WTC11 (cell line): Measurements from ENCODE around the gene CRTC2. TPM values are rescaled to one million over a fixed set of nuclear protein-coding genes. Genes with fewer than 3 reads are reported as not detected.

Experiments used
- ATAC-seq: fragments of 200-7000 bp; cut with Tn5 transposase; 2 replicates; pipeline ENCODE4 v1.10.0; 2021; ENCODE audit warnings: mild to moderate bottlenecking, moderate library complexity
- CTCF ChIA-PET: fragments of 300-600 bp; sonication (Branson Sonifier 250); formaldehyde crosslinking; loops from one replicate; lab custom pipeline; 2021; ENCODE audit warnings: antibody characterized with exemption; lab: Charles Lee
- POLR2A ChIA-PET: fragments of 350-600 bp; sonication (Branson Sonifier 250); formaldehyde crosslinking; loops from one replicate; lab custom pipeline; 2021; ENCODE audit warnings: antibody characterized with exemption; lab: Charles Lee
- DNase-seq: peaks from one replicate; pipeline ENCODE4 v3.0.0; 2021; ENCODE audit warnings: low spot score
- H3K27ac Mint-ChIP-seq: 2 replicates; pipeline ENCODE4 v1.8.0; 2021; ENCODE audit warnings: mixed read lengths
- H3K27me3 Mint-ChIP-seq: 2 replicates; pipeline ENCODE4 v1.8.0; 2021; ENCODE audit warnings: low read depth, mild to moderate bottlenecking, moderate library complexity, mixed read lengths
- H3K36me3 Mint-ChIP-seq: 2 replicates; pipeline ENCODE4 v1.8.0; 2021; ENCODE audit warnings: mixed read lengths
- H3K4me1 Mint-ChIP-seq: 2 replicates; pipeline ENCODE4 v1.8.0; 2022; ENCODE audit warnings: mixed read lengths
- H3K4me3 Mint-ChIP-seq: 2 replicates; pipeline ENCODE4 v1.8.0; 2021; ENCODE audit warnings: mild to moderate bottlenecking, moderate library complexity, mixed read lengths
- H3K9me3 Mint-ChIP-seq: 2 replicates; pipeline ENCODE4 v1.8.0; 2021; ENCODE audit warnings: mixed read lengths
- ATF1 ChIP-seq: sonication (generic); formaldehyde crosslinking; IDR thresholded peaks from 2 replicates; pipeline ENCODE4 v1.8.1; 2023; ENCODE audit warnings: mild to moderate bottlenecking, moderate library complexity, missing genetic modification reagents
- CBFB ChIP-seq: sonication (generic); formaldehyde crosslinking; IDR thresholded peaks from 2 replicates; pipeline ENCODE4 v1.8.1; 2022; ENCODE audit warnings: mild to moderate bottlenecking, low read depth, missing genetic modification reagents
- CDX4 ChIP-seq: fragments of 250-450 bp; sonication (Bioruptor Pico); IDR thresholded peaks from 2 replicates; pipeline ENCODE4 v1.9.0; 2021; ENCODE audit warnings: moderate library complexity, mild to moderate bottlenecking, inconsistent platforms, borderline replicate concordance
- CTCF ChIP-seq: fragments of 200-600 bp; IDR thresholded peaks from 2 replicates; pipeline ENCODE4 v1.8.0; 2022; ENCODE audit warnings: antibody characterized with exemption
- ERG ChIP-seq: fragments of 250-450 bp; sonication (Bioruptor Pico); IDR thresholded peaks from 2 replicates; pipeline ENCODE4 v1.8.0; 2021; ENCODE audit warnings: mild to moderate bottlenecking
- ESRRA ChIP-seq: sonication (generic); formaldehyde crosslinking; IDR thresholded peaks from 2 replicates; pipeline ENCODE4 v1.8.1; 2022; ENCODE audit warnings: mild to moderate bottlenecking, missing genetic modification reagents, borderline replicate concordance
- GABPB1 ChIP-seq: sonication (generic); formaldehyde crosslinking; IDR thresholded peaks from 2 replicates; pipeline ENCODE4 v1.8.1; 2023; ENCODE audit warnings: mild to moderate bottlenecking, missing genetic modification reagents
- JAZF1 ChIP-seq: fragments of 250-450 bp; sonication (Bioruptor Pico); IDR thresholded peaks from 2 replicates; pipeline ENCODE4 v1.9.0; 2021; ENCODE audit warnings: moderate library complexity, mild to moderate bottlenecking, inconsistent platforms
- MYBL2 ChIP-seq: sonication (generic); formaldehyde crosslinking; IDR thresholded peaks from 2 replicates; pipeline ENCODE4 v1.8.1; 2023; ENCODE audit warnings: mild to moderate bottlenecking, moderate library complexity, missing genetic modification reagents
- NFATC4 ChIP-seq: fragments of 250-450 bp; sonication (Bioruptor Pico); IDR thresholded peaks from 2 replicates; pipeline ENCODE4 v1.9.0; 2021; ENCODE audit warnings: mild to moderate bottlenecking
- NFE2L1 ChIP-seq: sonication (generic); formaldehyde crosslinking; IDR thresholded peaks from 2 replicates; pipeline ENCODE4 v1.8.1; 2023; ENCODE audit warnings: missing genetic modification reagents
- NR1H2 ChIP-seq: sonication (generic); formaldehyde crosslinking; IDR thresholded peaks from 2 replicates; pipeline ENCODE4 v1.9.0; 2021; ENCODE audit warnings: mild to moderate bottlenecking, moderate library complexity, missing genetic modification reagents
- PRRX2 ChIP-seq: fragments of 250-450 bp; sonication (Bioruptor Pico); IDR thresholded peaks from 2 replicates; pipeline ENCODE4 v1.8.0; 2021; ENCODE audit warnings: mild to moderate bottlenecking
- SP1 ChIP-seq: sonication (generic); formaldehyde crosslinking; conservative IDR thresholded peaks from 2 replicates; pipeline ENCODE4 v1.8.1; 2022; ENCODE audit warnings: missing genetic modification reagents
- TP53 ChIP-seq: sonication (generic); formaldehyde crosslinking; IDR thresholded peaks from 2 replicates; pipeline ENCODE4 v1.8.1; 2023; ENCODE audit warnings: mild to moderate bottlenecking, missing genetic modification reagents
- ZBTB21 ChIP-seq: sonication (generic); formaldehyde crosslinking; IDR thresholded peaks from 2 replicates; pipeline ENCODE4 v1.8.1; 2023; ENCODE audit warnings: mild to moderate bottlenecking, missing genetic modification reagents, borderline replicate concordance
- ZBTB43 ChIP-seq: sonication (generic); formaldehyde crosslinking; IDR thresholded peaks from 2 replicates; pipeline ENCODE4 v1.8.1; 2023; ENCODE audit warnings: mild to moderate bottlenecking, missing genetic modification reagents
- ZNF121 ChIP-seq: sonication (generic); formaldehyde crosslinking; IDR thresholded peaks from 2 replicates; pipeline ENCODE4 v1.8.0; 2023; ENCODE audit warnings: missing genetic modification reagents
- ZNF317 ChIP-seq: sonication (generic); formaldehyde crosslinking; IDR thresholded peaks from 2 replicates; pipeline ENCODE4 v1.8.1; 2023; ENCODE audit warnings: low read depth, mild to moderate bottlenecking, moderate library complexity, missing genetic modification reagents, borderline replicate concordance
- ZNF416 ChIP-seq: fragments of 250-450 bp; sonication (Bioruptor Pico); IDR thresholded peaks from 2 replicates; pipeline ENCODE4 v1.9.0; 2021; ENCODE audit warnings: mild to moderate bottlenecking, inconsistent platforms
- total RNA-seq: library from RNA; stranded (reverse); gene quantifications from 3 replicates; pipeline ENCODE4 v1.2.3, GENCODE V29; 2021
- TF ChIP-seq, protein P1 (sequence below): sonication (generic); formaldehyde crosslinking; conservative IDR thresholded peaks from 2 replicates; pipeline ENCODE4 v1.8.1; 2023; ENCODE audit warnings: mild to moderate bottlenecking, low read depth, missing genetic modification reagents, moderate library complexity
- TF ChIP-seq, protein P2 (sequence below): sonication (generic); formaldehyde crosslinking; IDR thresholded peaks from 2 replicates; pipeline ENCODE4 v1.8.1; 2022; ENCODE audit warnings: mild to moderate bottlenecking, moderate library complexity, missing genetic modification reagents

Gene CRTC2
- total RNA-seq, 1 experiment from 2014 or later, result 43.7 TPM

- Mint-ChIP-seq H3K27ac (peak overlapping the region; percentile 93), H3K36me3 (peaks cover 34% of the 10 kb centered on the region), H3K4me1 (peaks cover 49% of the 10 kb centered on the region), H3K27me3 (no peaks in the 10 kb centered on the region), H3K4me3 (peak overlapping the region; percentile 94), H3K9me3 (no peaks in the 10 kb centered on the region)
- POLR2A ChIA-PET, result interaction anchor here (0.7 to 1.6 kb wide), 3 partner anchors 10 to 113 kb away, joined by 4 to 17 read pairs (median 5); partner anchors contain the start of genes CREB3L4 and DENND4B
- TF ChIP-seq NR1H2 (CRISPR knock-in tag) (no peak), ZNF416 (CRISPR knock-in tag) (0 out of 2 replicates have a peak, but pooled peaks have one; percentile 6)
- CTCF ChIA-PET, result interaction anchor here (1.5 to 3.1 kb wide), 3 partner anchors 9 to 29 kb away, joined by 5 to 12 read pairs (median 11); partner anchors contain the start of genes CREB3L4, DENND4B and RAB13
- DNase-seq (no peak), ATAC-seq (peak; percentile 5)
Observed at GRCh38 chr1:153957744-153958110, 685 bp downstream of the CRTC2 start.

DNA sequence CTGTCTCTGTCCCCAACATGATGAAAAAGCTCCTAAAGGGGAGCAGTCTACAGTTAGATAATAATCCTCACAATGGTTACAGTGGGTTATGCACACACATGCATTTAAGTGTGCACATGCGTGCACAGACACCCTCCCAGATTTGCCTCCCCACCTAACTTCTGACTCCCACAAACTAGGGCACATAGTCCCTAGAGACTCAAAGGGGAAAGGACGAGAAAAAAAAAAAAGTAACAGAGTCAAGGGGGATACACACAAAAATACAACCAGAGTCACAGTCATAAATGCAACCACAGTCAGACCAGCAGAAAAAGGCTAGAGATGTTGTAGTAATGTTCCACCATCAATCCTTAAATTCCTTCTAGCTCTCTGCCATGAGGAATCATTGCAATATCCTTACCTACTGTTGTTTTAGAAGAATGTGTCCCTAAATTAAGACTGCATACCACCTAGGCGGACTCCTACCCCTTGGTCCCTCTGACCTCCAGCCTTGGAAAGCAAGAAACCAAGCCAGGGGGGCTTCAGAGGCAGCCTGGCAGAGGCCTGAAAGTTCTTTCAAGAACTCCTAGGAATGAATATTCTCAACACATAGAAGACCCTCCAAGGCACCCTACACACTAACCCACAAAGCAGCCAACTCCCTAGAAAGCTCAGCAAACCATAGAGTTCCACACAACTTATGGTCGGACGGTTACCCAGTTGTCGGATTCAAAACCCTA, 1.3 kb downstream of the CRTC2 start:
- Mint-ChIP-seq H3K4me1 (peaks cover 43% of the 10 kb centered on the region), H3K36me3 (peaks cover 37% of the 10 kb centered on the region), H3K27me3 (no peaks in the 10 kb centered on the region), H3K27ac (peak overlapping the region; percentile 93), H3K4me3 (peak overlapping the region; percentile 94), H3K9me3 (no peaks in the 10 kb centered on the region)
- TF ChIP-seq CDX4 (CRISPR knock-in tag) (no peak), NFE2L1 (no peak), CTCF (no peak), ZBTB21 (CRISPR knock-in tag) (no peak), SP1 (CRISPR knock-in tag) (no peak), ZNF317 (CRISPR knock-in tag) (no peak), ESRRA (no peak), ATF1 (CRISPR knock-in tag) (no peak), GABPB1 (no peak), NFATC4 (CRISPR knock-in tag) (no peak), PRRX2 (CRISPR knock-in tag) (no peak), ZNF121 (CRISPR knock-in tag) (no peak), CBFB (no peak), JAZF1 (CRISPR knock-in tag) (no peak), MYBL2 (CRISPR knock-in tag) (no peak)
- TF ChIP-seq, protein P1, sequence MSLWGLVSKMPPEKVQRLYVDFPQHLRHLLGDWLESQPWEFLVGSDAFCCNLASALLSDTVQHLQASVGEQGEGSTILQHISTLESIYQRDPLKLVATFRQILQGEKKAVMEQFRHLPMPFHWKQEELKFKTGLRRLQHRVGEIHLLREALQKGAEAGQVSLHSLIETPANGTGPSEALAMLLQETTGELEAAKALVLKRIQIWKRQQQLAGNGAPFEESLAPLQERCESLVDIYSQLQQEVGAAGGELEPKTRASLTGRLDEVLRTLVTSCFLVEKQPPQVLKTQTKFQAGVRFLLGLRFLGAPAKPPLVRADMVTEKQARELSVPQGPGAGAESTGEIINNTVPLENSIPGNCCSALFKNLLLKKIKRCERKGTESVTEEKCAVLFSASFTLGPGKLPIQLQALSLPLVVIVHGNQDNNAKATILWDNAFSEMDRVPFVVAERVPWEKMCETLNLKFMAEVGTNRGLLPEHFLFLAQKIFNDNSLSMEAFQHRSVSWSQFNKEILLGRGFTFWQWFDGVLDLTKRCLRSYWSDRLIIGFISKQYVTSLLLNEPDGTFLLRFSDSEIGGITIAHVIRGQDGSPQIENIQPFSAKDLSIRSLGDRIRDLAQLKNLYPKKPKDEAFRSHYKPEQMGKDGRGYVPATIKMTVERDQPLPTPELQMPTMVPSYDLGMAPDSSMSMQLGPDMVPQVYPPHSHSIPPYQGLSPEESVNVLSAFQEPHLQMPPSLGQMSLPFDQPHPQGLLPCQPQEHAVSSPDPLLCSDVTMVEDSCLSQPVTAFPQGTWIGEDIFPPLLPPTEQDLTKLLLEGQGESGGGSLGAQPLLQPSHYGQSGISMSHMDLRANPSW (CRISPR knock-in tag), result no peak
- POLR2A ChIA-PET, result no interaction called here
- no peak for DNase-seq
- ATAC-seq, result no peak
- CTCF ChIA-PET, result interaction anchor here (0.6 to 3.1 kb wide), 5 partner anchors 10 to 160 kb away, joined by 4 to 15 read pairs (median 11); partner anchors contain the start of genes CREB3L4 and DENND4B

- POLR2A ChIA-PET, result interaction anchor here (0.5 to 2.7 kb wide), 3 partner anchors 13 to 32 kb away, joined by 3 to 6 read pairs (median 5); partner anchors contain the start of genes CREB3L4 and GATAD2B
- TF ChIP-seq, protein P2, sequence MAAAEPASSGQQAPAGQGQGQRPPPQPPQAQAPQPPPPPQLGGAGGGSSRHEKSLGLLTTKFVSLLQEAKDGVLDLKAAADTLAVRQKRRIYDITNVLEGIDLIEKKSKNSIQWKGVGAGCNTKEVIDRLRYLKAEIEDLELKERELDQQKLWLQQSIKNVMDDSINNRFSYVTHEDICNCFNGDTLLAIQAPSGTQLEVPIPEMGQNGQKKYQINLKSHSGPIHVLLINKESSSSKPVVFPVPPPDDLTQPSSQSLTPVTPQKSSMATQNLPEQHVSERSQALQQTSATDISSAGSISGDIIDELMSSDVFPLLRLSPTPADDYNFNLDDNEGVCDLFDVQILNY (CRISPR knock-in tag), result no peak
- TF ChIP-seq ZNF317 (CRISPR knock-in tag) (no peak), TP53 (CRISPR knock-in tag) (no peak), ZBTB43 (no peak), SP1 (CRISPR knock-in tag) (no peak), ERG (CRISPR knock-in tag) (no peak)
Observed at GRCh38 chr1:153954826-153955225, 3.6 kb downstream of the CRTC2 start.

More at GRCh38 chr1:153954826-153955225, 3.6 kb downstream of the CRTC2 start:
- Mint-ChIP-seq H3K4me3 (no peak overlapping the region), H3K27ac (no peak overlapping the region), H3K36me3 (peaks cover 36% of the 10 kb centered on the region), H3K4me1 (peaks cover 25% of the 10 kb centered on the region), H3K9me3 (no peaks in the 10 kb centered on the region), H3K27me3 (no peaks in the 10 kb centered on the region)
- CTCF ChIA-PET, result interaction anchor here (2.8 kb wide), 1 partner anchor 8 kb away, joined by 15 read pairs; the partner anchor contains the start of gene DENND4B
- ATAC-seq, result no peak
- no peak for DNase-seq
